HCT116 (cell line): ENCODE data around the gene ZNF319. TPM values are rescaled to one million over a fixed set of nuclear protein-coding genes. Genes with fewer than 3 reads are reported as not detected.

Experiments used
- ATAC-seq: fragments of 200-7000 bp; cut with Tn5 transposase; 2 replicates; pipeline ENCODE4 v1.9.1; 2020; ENCODE audit warnings: mild to moderate bottlenecking, moderate library complexity
- BruUV-seq: library from RNA; stranded (reverse); fragments of 400-500 nt; replicated peaks from 2 replicates; lab custom pipeline; 2021; lab: Mats Ljungman, UMichigan
- CTCF ChIA-PET: fragments of 300-600 bp; sonication (Branson Sonifier 250); formaldehyde crosslinking; loops from one replicate; lab custom pipeline; 2021; ENCODE audit warnings: antibody characterized with exemption; lab: Charles Lee
- POLR2A ChIA-PET: fragments of 300-600, 350-600 bp; sonication (Branson Sonifier 250); formaldehyde crosslinking; loops from one replicate; lab custom pipeline; 2021; ENCODE audit warnings: antibody characterized with exemption; lab: Charles Lee
- RAD21 ChIA-PET, 2 experiments: fragments of 300-600 bp; sonication (Branson Sonifier 250); formaldehyde crosslinking; loops; one replicate each; lab custom pipeline; 2023; ENCODE audit warnings: low total read pairs in 2 of 2; ENCODE audit not compliant: uncharacterized antibody in 2 of 2, unreplicated experiment in 2 of 2, low non-redundant PET in 1 of 2; lab: Charles Lee
- DNase-seq: peaks from one replicate; pipeline ENCODE4 v3.0.0-alpha.2; 2010; ENCODE audit warnings: low read depth, low spot score
- H2AFZ ChIP-seq: fragments of 200-600 bp; shearing (Covaris generic), sonication (generic); 2 replicates; pipeline ENCODE4 v1.6.1; 2017; ENCODE audit warnings: low read depth, mixed run types, mixed read lengths, antibody characterized with exemption, low read length; ENCODE audit not compliant: poor library complexity, severe bottlenecking
- H3K27ac ChIP-seq: 2 replicates; pipeline ENCODE4 v1.5.1; 2012; ENCODE audit warnings: low read depth, low read length
- H3K27me3 ChIP-seq: fragments of 200-600 bp; sonication (generic); 2 replicates; pipeline ENCODE4 v1.6.1; 2016; ENCODE audit warnings: mixed run types, low read length, mixed read lengths; ENCODE audit not compliant: insufficient read depth
- H3K36me3 ChIP-seq, 2 experiments: fragments of 200-500 bp in 1 of 2; fragments of 200-600 bp in 1 of 2; sonication (Bioruptor generic) in 1 of 2; sonication (generic) in 1 of 2; 2 replicates each; pipeline versions ENCODE4 v1.5.1 to v1.6.1; 2014 to 2016; ENCODE audit warnings: low read length in 2 of 2, inconsistent platforms in 1 of 2, mixed read lengths in 1 of 2, mixed run types in 1 of 2; ENCODE audit not compliant: insufficient read depth in 2 of 2, control insufficient read depth in 1 of 2
- H3K4me1 ChIP-seq, 2 experiments: fragments of 200-600 bp in 1 of 2; sonication (generic) in 1 of 2; 2 replicates each; pipeline versions ENCODE4 v1.5.1 to v1.6.1; 2012 to 2017; ENCODE audit warnings: low read length in 2 of 2, inconsistent platforms in 1 of 2, mild to moderate bottlenecking in 1 of 2, mixed read lengths in 1 of 2, mixed run types in 1 of 2, moderate library complexity in 1 of 2; ENCODE audit not compliant: insufficient read depth in 2 of 2, control insufficient read depth in 1 of 2
- H3K4me2 ChIP-seq: fragments of 200-600 bp; sonication (generic); 2 replicates; pipeline ENCODE4 v1.6.1; 2017; ENCODE audit warnings: mixed run types, low read length, mixed read lengths
- H3K4me3 ChIP-seq, 2 experiments: fragments of 200-600 bp in 1 of 2; sonication (generic) in 1 of 2; replicated peaks in 1 of 2; 2 replicates each; pipeline ENCODE4 v1.5.1; 2011 to 2016; ENCODE audit warnings: low read length in 2 of 2, control low read depth in 1 of 2, low read depth in 1 of 2, mild to moderate bottlenecking in 1 of 2, mixed read lengths in 1 of 2, mixed run types in 1 of 2
- H3K79me2 ChIP-seq: fragments of 200-600 bp; sonication (generic); 2 replicates; pipeline ENCODE4 v1.6.1; 2017; ENCODE audit warnings: mild to moderate bottlenecking, mixed run types, low read length, moderate library complexity, mixed read lengths; ENCODE audit not compliant: insufficient read depth
- H3K9ac ChIP-seq: fragments of 200-600 bp; sonication (generic); 2 replicates; pipeline ENCODE4 v1.6.1; 2016; ENCODE audit warnings: low read length, mixed read lengths
- H3K9me2 ChIP-seq: fragments of 200-600 bp; sonication (generic), shearing (Covaris generic); 2 replicates; pipeline ENCODE4 v1.6.1; 2017; ENCODE audit warnings: mixed run types, mild to moderate bottlenecking, moderate library complexity; ENCODE audit not compliant: insufficient read depth
- H3K9me3 ChIP-seq, 2 experiments: fragments of 200-500 bp in 1 of 2; fragments of 200-600 bp in 1 of 2; sonication (Bioruptor generic) in 1 of 2; sonication (generic) in 1 of 2; 2 replicates each; pipeline ENCODE4 v1.6.1; 2014 to 2017; ENCODE audit warnings: low read length in 2 of 2, mixed read lengths in 2 of 2, inconsistent platforms in 1 of 2, low read depth in 1 of 2, mild to moderate bottlenecking in 1 of 2, mixed run types in 1 of 2, moderate library complexity in 1 of 2; ENCODE audit not compliant: control insufficient read depth in 1 of 2, insufficient read depth in 1 of 2
- H4K20me1 ChIP-seq: fragments of 200-600 bp; sonication (generic), shearing (Covaris generic); 2 replicates; pipeline ENCODE4 v1.6.1; 2017; ENCODE audit warnings: mixed run types, mild to moderate bottlenecking, moderate library complexity; ENCODE audit not compliant: insufficient read depth
- CBX3 ChIP-seq: IDR thresholded peaks from 2 replicates; pipeline ENCODE4 v1.6.1; 2012; ENCODE audit warnings: low read depth
- CTCF ChIP-seq, 3 experiments: fragments of 200-600 bp in 1 of 3; sonication (generic) in 1 of 3; IDR thresholded peaks in 2 of 3; conservative IDR thresholded peaks in 1 of 3; 2 replicates each; pipeline ENCODE4 v1.5.1; 2012 to 2017; ENCODE audit warnings: low read depth in 2 of 3, low read length in 2 of 3, antibody characterized with exemption in 1 of 3, borderline replicate concordance in 1 of 3, control low read depth in 1 of 3, mild to moderate bottlenecking in 1 of 3, mixed read lengths in 1 of 3, mixed run types in 1 of 3, moderate library complexity in 1 of 3; ENCODE audit not compliant: insufficient read depth in 1 of 3
- EZH2 ChIP-seq: fragments of 200-600 bp; sonication (generic); IDR thresholded peaks from 2 replicates; pipeline ENCODE4 v1.6.1; 2017; ENCODE audit warnings: antibody characterized with exemption, mixed run types
- EZH2phosphoT487 ChIP-seq: fragments of 200-600 bp; IDR thresholded peaks from 2 replicates; pipeline ENCODE4 v1.6.1; 2018; ENCODE audit warnings: antibody characterized with exemption, borderline replicate concordance
- FOSL1 ChIP-seq: IDR thresholded peaks from 2 replicates; pipeline ENCODE4 v1.6.1; 2012; ENCODE audit warnings: low read depth
- MAX ChIP-seq: IDR thresholded peaks from 2 replicates; pipeline ENCODE4 v1.6.1; 2012
- POLR2A ChIP-seq: IDR thresholded peaks from 2 replicates; pipeline ENCODE4 v1.7.0; 2011; ENCODE audit warnings: borderline replicate concordance; ENCODE audit not compliant: insufficient read depth, insufficient read length; ENCODE audit errors: extremely low read depth
- RAD21 ChIP-seq: IDR thresholded peaks from 2 replicates; pipeline ENCODE4 v1.6.1; 2012; ENCODE audit warnings: low read depth, mild to moderate bottlenecking
- SIN3A ChIP-seq: IDR thresholded peaks from 2 replicates; pipeline ENCODE4 v1.6.1; 2012; ENCODE audit warnings: low read depth
- TCF7L2 ChIP-seq: IDR thresholded peaks from 2 replicates; pipeline ENCODE4 v1.7.0; 2011; ENCODE audit warnings: borderline replicate concordance, inconsistent platforms; ENCODE audit not compliant: insufficient read depth, insufficient read length; ENCODE audit errors: extremely low read depth
- ZFX ChIP-seq: fragments of 450-650 bp; IDR thresholded peaks from 2 replicates; pipeline ENCODE4 v1.6.1; 2017
- intact Hi-C: fragments of 100-400 bp; cut with micrococcal nuclease; formaldehyde crosslinking; loops from 2 replicates; pipeline ENCODE4 v1.10.0; 2022
- total RNA-seq: library from RNA; stranded (reverse); gene quantifications from one replicate; pipeline ENCODE4 v1.2.1, GENCODE V29; 2021; ENCODE audit not compliant: unreplicated experiment

Gene ZNF319
- total RNA-seq, 1 experiment from 2014 or later: 7.1 TPM

GRCh38 chr16:57964157-57964700 lies 36.2 kb downstream of the ZNF319 start:
- no peak overlapping the region for H3K4me3 ChIP-seq
- H2AFZ ChIP-seq: no peak overlapping the region
- H3K79me2 ChIP-seq: no peaks in the 10 kb centered on the region
- intact Hi-C loops: no loop called here
- ChIA-PET POLR2A (no interaction called here), RAD21 (no interaction called here), CTCF (no interaction called here)
- H3K36me3 ChIP-seq: no peaks in the 10 kb centered on the region
- H3K27me3 ChIP-seq: no peaks in the 10 kb centered on the region; the same call in 1 of the 2 replicates
- no peaks in the 10 kb centered on the region for H3K9me2 ChIP-seq
- no peak for ATAC-seq
- TF ChIP-seq RAD21: no peak
- H4K20me1 ChIP-seq: no peaks in the 10 kb centered on the region
- DNase-seq: no peak
- H3K9me3 ChIP-seq: no peaks in the 10 kb centered on the region
- no peaks in the 10 kb centered on the region for H3K4me1 ChIP-seq
- no peak overlapping the region for H3K27ac ChIP-seq
- no peak overlapping the region for H3K9ac ChIP-seq
- no peak overlapping the region for H3K4me2 ChIP-seq
- BruUV-seq: no TSS peak

- Histone ChIP-seq H3K4me2 (no peak overlapping the region), H3K27ac (no peak overlapping the region), H3K79me2 (no peaks in the 10 kb centered on the region), H3K27me3 (no peaks in the 10 kb centered on the region; the same call in 1 of the 2 replicates), H3K9me3 (no peaks in the 10 kb centered on the region), H4K20me1 (no peaks in the 10 kb centered on the region), H3K36me3 (no peaks in the 10 kb centered on the region), H3K9me2 (no peaks in the 10 kb centered on the region), H2AFZ (no peak overlapping the region), H3K9ac (no peak overlapping the region), H3K4me3 (no peak overlapping the region), H3K4me1 (no peaks in the 10 kb centered on the region)
- TF ChIP-seq MAX: no peak
- no peak for TF ChIP-seq CTCF (IDR thresholded peaks at IDR 0.05 in 2 of 3, conservative IDR thresholded peaks at IDR 0.05 in 1 of 3; ENCODE audit: borderline replicate concordance in 1 of 3, insufficient read depth in 1 of 3, low read depth in 2 of 3, low read length in 2 of 3)
- TF ChIP-seq EZH2: no peak
- no peak for TF ChIP-seq SIN3A
- no peak for TF ChIP-seq RAD21
- TF ChIP-seq ZFX: no peak
- no peak for TF ChIP-seq CBX3
- TF ChIP-seq EZH2phosphoT487: no peak
- no peak for TF ChIP-seq FOSL1
- TF ChIP-seq TCF7L2: no peak
- TF ChIP-seq POLR2A: no peak
- no TSS peak for BruUV-seq
- POLR2A ChIA-PET: no interaction called here
- intact Hi-C loops: no loop called here
- RAD21 ChIA-PET: no interaction called here
- ATAC-seq (no peak), DNase-seq (no peak)
- CTCF ChIA-PET: no interaction called here
Measured at GRCh38 chr16:57962756-57963155, 37.7 kb downstream of the ZNF319 start.
